IPS DF 4.7 (cell line): ENCODE results near the gene ERCC1.

ENCODE experiments used
- DNase-seq: peaks from one replicate; pipeline ENCODE4 v3.0.0-alpha.2; 2013; ENCODE audit warnings: low spot score; ENCODE audit errors: extremely low read depth

The ERCC1 gene

DNA sequence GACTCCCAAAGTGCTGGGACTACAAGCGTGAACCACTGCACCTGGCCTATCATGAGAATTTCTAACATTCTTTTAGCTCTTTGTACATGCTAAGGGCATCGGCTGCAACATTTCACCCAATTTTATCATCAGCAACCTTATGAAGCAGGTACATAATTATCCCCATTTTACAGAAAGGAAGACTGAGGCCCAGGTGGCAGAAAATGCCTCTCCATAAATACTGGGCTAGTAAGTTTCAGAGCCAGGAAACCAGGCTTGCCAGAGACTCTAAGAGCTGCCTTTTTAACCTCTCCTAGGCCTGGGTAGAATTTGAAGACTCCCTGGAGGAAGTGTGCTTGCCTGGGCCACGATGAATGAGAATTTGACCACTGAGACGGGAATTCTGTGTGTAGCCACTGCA, 55.6 kb downstream of the ERCC1 start:
- no peak for DNase-seq

GRCh38 chr19:45364696-45365095, 59.0 kb downstream of the ERCC1 start:
- DNase-seq = no peak

- no peak for DNase-seq
These were observed 59.8 kb downstream of the ERCC1 start for GRCh38 chr19:45363861-45364459.

DNA sequence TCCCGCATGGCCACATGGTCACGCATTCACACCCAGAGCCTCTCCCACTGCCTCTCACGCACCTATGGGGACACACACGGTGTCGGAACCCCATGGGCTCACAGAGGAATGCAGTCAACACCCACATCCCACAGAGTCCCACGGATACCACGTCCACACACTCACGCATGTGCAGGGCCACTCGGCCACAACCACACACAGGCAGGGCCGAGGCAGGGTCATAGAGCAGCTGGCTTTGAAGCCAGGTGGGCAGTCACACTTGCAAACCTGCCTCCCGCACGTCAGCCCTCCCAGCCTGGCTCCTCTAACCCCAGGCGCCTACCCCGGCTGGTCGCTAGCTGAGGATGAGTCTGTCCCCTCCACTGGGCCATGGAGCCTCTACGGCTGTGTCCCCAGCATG, 61.4 kb downstream of the ERCC1 start:
- no peak for DNase-seq

GRCh38 chr19:45361608-45362007, 62.1 kb downstream of the ERCC1 start:
- no peak for DNase-seq

DNA sequence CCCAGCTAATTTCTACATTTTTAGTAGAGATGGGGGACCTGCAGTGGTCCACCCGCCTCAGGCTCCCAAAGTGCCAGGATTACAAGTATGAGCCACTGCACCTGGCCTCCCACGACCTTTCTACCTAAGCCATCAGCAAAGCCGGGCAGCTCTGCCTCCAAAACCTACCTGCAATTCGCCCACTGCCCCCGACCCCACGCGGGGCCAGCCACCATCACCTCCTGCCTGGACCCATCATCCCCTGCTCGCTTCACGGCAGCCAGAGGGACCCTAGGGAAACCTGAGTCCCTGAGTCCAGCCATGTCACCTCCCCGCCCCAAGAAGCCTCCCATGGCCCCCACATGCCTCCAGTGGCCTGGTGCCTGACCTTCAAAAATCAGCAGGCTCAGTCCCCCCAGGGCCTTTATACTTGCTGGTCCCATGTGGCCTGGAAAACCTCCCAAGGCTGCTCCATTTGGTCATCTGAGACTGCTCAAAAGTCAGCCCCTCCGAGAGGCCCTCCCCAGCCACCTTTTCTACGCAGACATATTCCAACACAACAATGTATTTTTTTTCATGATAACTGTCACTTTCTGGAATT, 65.4 kb downstream of the ERCC1 start:
- no peak for DNase-seq

DNA sequence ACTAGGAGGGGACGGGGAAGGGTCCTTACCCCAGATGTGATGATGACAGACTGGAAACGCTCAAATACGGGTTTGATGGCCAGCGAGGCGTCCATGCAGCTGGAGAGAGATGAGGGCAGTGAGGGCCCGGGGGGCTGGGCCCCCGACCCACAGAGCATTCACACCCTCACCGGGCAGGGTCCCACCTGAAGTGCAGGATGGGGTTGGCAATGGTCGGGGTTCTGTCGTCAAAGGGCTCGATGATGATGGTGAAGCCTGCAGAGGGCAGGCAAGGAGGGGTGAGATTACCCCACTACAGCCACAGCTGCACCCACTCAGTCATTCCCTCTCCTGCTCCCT, 66.3 kb downstream of the ERCC1 start:
- DNase-seq = no peak
